ENCODE data around the gene PRSS8. TPM values are rescaled to one million over a fixed set of nuclear protein-coding genes. Genes with fewer than 3 reads are reported as not detected.
A peak's percentile ranks its signal among the peaks of the same experiment; 100 is the strongest.
"Not testable (repeated sequence)": the region's sequence is repeated elsewhere in the genome, so short reads cannot be mapped to it uniquely, and the experiment has no call there.

The PRSS8 gene
- not detected in 2 replicates for total RNA-seq

- intact Hi-C loops (cut with micrococcal nuclease): no loop called here
- no peak within 1 kb of the TSS for H3K4me3 Mint-ChIP-seq
Measured at GRCh38 chr16:31135535-31136286, at the start of gene PRSS8. Gene PRSS8, minus strand, starts transcription at chr16:31135727. Its CDS starts 229 bp downstream, at chr16:31135498.

DNA sequence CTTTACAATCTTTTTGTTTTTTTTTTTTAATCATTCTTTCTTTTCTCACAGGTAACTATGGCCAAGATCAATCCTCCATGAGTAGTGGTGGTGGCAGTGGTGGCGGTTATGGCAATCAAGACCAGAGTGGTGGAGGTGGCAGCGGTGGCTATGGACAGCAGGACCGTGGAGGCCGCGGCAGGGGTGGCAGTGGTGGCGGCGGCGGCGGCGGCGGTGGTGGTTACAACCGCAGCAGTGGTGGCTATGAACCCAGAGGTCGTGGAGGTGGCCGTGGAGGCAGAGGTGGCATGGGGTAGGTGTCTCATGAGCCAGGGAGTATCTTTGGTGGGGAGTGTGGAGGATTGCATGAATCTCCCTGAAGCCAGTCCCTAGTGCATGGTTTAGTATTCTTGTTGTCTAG lies 49.4 kb upstream of the PRSS8 start:
- Mint-ChIP-seq H3K4me1 (ENCODE audit: low read depth) (peaks cover 82% of the 10 kb centered on the region), H3K36me3 (ENCODE audit: low read depth) (peaks cover 88% of the 10 kb centered on the region), H3K9me3 (no peaks in the 10 kb centered on the region), H3K27me3 (ENCODE audit: insufficient read depth) (no peaks in the 10 kb centered on the region), H3K27ac (peak overlapping the region; percentile 77), H3K4me3 (peak overlapping the region; percentile 10)
- intact Hi-C loops (cut with micrococcal nuclease): loop anchor here (5.0 kb wide), 1 partner anchor 82 kb away; no protein-coding TSS in a partner anchor
- no peak for DNase-seq (ENCODE audit: low spot score)

More at GRCh38 chr16:31135535-31136286, at the start of gene PRSS8:
- DNase-seq (ENCODE audit: low spot score): no peak
- Mint-ChIP-seq H3K27ac (no peak within 1 kb of the TSS), H3K4me1 (ENCODE audit: low read depth) (no peaks in the 10 kb centered on the region), H3K9me3 (no peaks in the 10 kb centered on the region), H3K36me3 (ENCODE audit: low read depth) (peaks cover 7% of the 10 kb centered on the region), H3K27me3 (ENCODE audit: insufficient read depth) (no peaks in the 10 kb centered on the region)

GRCh38 chr16:31183432-31184428 lies 48.2 kb upstream of the PRSS8 start:
- Mint-ChIP-seq H3K4me1 (ENCODE audit: low read depth) (peaks cover 76% of the 10 kb centered on the region), H3K27me3 (ENCODE audit: insufficient read depth) (no peaks in the 10 kb centered on the region)
- DNase-seq (ENCODE audit: low spot score): no peak

GRCh38 chr16:31182391-31182790 lies 46.9 kb upstream of the PRSS8 start:
- H3K4me1 Mint-ChIP-seq (ENCODE audit: low read depth): peaks cover 71% of the 10 kb centered on the region
- intact Hi-C loops (cut with micrococcal nuclease): loop anchor here (5.0 kb wide), 1 partner anchor 85 kb away; no protein-coding TSS in a partner anchor
- no peaks in the 10 kb centered on the region for H3K9me3 Mint-ChIP-seq
- no peak for DNase-seq (ENCODE audit: low spot score)
- peak overlapping the region; percentile 72 for H3K27ac Mint-ChIP-seq
- peak overlapping the region; percentile 98 for H3K4me3 Mint-ChIP-seq
- H3K27me3 Mint-ChIP-seq (ENCODE audit: insufficient read depth): no peaks in the 10 kb centered on the region
- H3K36me3 Mint-ChIP-seq (ENCODE audit: low read depth): peaks cover 64% of the 10 kb centered on the region

More at GRCh38 chr16:31183432-31184428, 48.2 kb upstream of the PRSS8 start:
- H3K27ac Mint-ChIP-seq: peak overlapping the region; percentile 83
- no peaks in the 10 kb centered on the region for H3K9me3 Mint-ChIP-seq
- intact Hi-C loops (cut with micrococcal nuclease): loop anchor here (5.0 kb wide), 1 partner anchor 84 kb away; no protein-coding TSS in a partner anchor
- peak overlapping the region; percentile 98 for H3K4me3 Mint-ChIP-seq
- peaks cover 77% of the 10 kb centered on the region for H3K36me3 Mint-ChIP-seq (ENCODE audit: low read depth)

- Mint-ChIP-seq H3K27ac (peak overlapping the region; percentile 99), H3K4me3 (peak overlapping the region; percentile 98), H3K27me3 (ENCODE audit: insufficient read depth) (no peaks in the 10 kb centered on the region), H3K4me1 (ENCODE audit: low read depth) (peaks cover 67% of the 10 kb centered on the region), H3K36me3 (ENCODE audit: low read depth) (peaks cover 52% of the 10 kb centered on the region), H3K9me3 (no peaks in the 10 kb centered on the region)
- intact Hi-C loops (cut with micrococcal nuclease): loop anchor here (1.0 to 5.0 kb wide), 4 partner anchors 19 to 688 kb away; partner anchors contain the start of gene ZNF843
- no peak for DNase-seq (ENCODE audit: low spot score)
Measured at GRCh38 chr16:31181102-31181830, 45.7 kb upstream of the PRSS8 start.

DNA sequence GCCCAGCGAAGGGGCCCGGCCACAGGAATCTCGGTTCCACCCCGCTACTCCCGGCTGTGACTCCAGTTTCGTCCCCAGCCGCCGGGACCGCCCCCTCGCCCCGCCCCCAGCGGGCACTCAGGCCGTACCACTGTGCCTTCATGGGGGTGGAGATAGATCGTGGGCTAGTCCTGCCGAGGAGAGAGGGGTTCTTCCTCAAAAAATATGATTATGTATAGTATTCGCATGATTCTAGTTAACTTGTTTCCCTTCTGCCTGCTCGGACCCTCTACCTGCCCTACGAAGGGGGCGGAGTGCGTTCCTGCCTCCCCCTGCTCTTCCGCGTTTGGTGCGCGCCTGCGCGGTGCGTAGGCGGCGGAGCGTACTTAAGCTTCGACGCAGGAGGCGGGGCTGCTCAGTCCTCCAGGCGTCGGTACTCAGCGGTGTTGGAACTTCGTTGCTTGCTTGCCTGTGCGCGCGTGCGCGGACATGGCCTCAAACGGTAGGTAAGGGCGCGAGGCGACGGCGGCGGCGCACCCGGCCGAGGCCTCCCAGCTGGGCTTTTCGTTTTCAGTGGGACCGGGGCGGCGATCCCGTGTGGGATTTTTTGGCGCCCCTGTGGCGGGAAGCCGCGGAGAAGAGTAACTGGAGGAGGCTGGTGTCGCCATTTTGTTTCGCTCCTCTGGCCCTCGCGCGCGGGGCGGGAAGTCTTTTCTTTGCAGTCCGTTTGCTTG lies 44.4 kb upstream of the PRSS8 start, which contains the start of gene FUS:
Gene FUS (plus strand): TSS at position 393 of the 713 bp plus-strand sequence. CDS start 76 bp downstream, at position 469.
- intact Hi-C loops (cut with micrococcal nuclease): loop anchor here (1.0 to 5.0 kb wide), 13 partner anchors 38 to 697 kb away; partner anchors contain the start of genes ARMC5, BCKDK, ITGAX and KAT8
- peak; percentile 88 for DNase-seq (ENCODE audit: low spot score)
- peak within 1 kb of the TSS; percentile 99 for H3K27ac Mint-ChIP-seq
- H3K36me3 Mint-ChIP-seq (ENCODE audit: low read depth): peaks cover 40% of the 10 kb centered on the region
- H3K9me3 Mint-ChIP-seq: no peaks in the 10 kb centered on the region
- H3K4me1 Mint-ChIP-seq (ENCODE audit: low read depth): peaks cover 54% of the 10 kb centered on the region
- no peaks in the 10 kb centered on the region for H3K27me3 Mint-ChIP-seq (ENCODE audit: insufficient read depth)
- H3K4me3 Mint-ChIP-seq: peak within 1 kb of the TSS; percentile 98

- no peaks in the 10 kb centered on the region for H3K9me3 Mint-ChIP-seq
- no peaks in the 10 kb centered on the region for H3K27me3 Mint-ChIP-seq (ENCODE audit: insufficient read depth)
- peak overlapping the region; percentile 99 for H3K27ac Mint-ChIP-seq
- peaks cover 36% of the 10 kb centered on the region for H3K36me3 Mint-ChIP-seq (ENCODE audit: low read depth)
- intact Hi-C loops (cut with micrococcal nuclease): loop anchor here (1.0 to 5.0 kb wide), 6 partner anchors 37 to 698 kb away; partner anchors contain the start of genes BCKDK, ITGAX and STX4
- H3K4me3 Mint-ChIP-seq: peak overlapping the region; percentile 98
- peaks cover 49% of the 10 kb centered on the region for H3K4me1 Mint-ChIP-seq (ENCODE audit: low read depth)
- DNase-seq (ENCODE audit: low spot score): no peak
Measured at GRCh38 chr16:31179219-31179746, 43.8 kb upstream of the PRSS8 start.

- Mint-ChIP-seq H3K9me3 (no peaks in the 10 kb centered on the region), H3K4me3 (peak overlapping the region; percentile 51), H3K27me3 (ENCODE audit: insufficient read depth) (no peaks in the 10 kb centered on the region), H3K27ac (peak overlapping the region; percentile 80), H3K36me3 (ENCODE audit: low read depth) (peaks cover 16% of the 10 kb centered on the region), H3K4me1 (ENCODE audit: low read depth) (peaks cover 29% of the 10 kb centered on the region)
- intact Hi-C loops (cut with micrococcal nuclease): loop anchor here (5.0 kb wide), 1 partner anchor 245 kb away; no protein-coding TSS in a partner anchor
- peak; percentile 40 for DNase-seq (ENCODE audit: low spot score)
Measured at GRCh38 chr16:31177136-31177535, 41.6 kb upstream of the PRSS8 start.

- H3K27ac Mint-ChIP-seq; intact Hi-C loops (cut with micrococcal nuclease); H3K4me3 Mint-ChIP-seq: not testable (repeated sequence)
Measured at GRCh38 chr16:31170048-31170447, 34.5 kb upstream of the PRSS8 start.

GRCh38 chr16:31168848-31169247 lies 33.3 kb upstream of the PRSS8 start:
- H3K4me1 Mint-ChIP-seq (ENCODE audit: low read depth): no peaks in the 10 kb centered on the region
- DNase-seq (ENCODE audit: low spot score): no peak
- no peaks in the 10 kb centered on the region for H3K36me3 Mint-ChIP-seq (ENCODE audit: low read depth)
- peaks cover 2% of the 10 kb centered on the region for H3K27me3 Mint-ChIP-seq (ENCODE audit: insufficient read depth)
- H3K27ac Mint-ChIP-seq: no peak overlapping the region
- intact Hi-C loops (cut with micrococcal nuclease): no loop called here
- H3K4me3 Mint-ChIP-seq: no peak overlapping the region
- no peaks in the 10 kb centered on the region for H3K9me3 Mint-ChIP-seq

More at GRCh38 chr16:31170048-31170447, 34.5 kb upstream of the PRSS8 start:
- DNase-seq (ENCODE audit: low spot score); H3K27me3 Mint-ChIP-seq (ENCODE audit: insufficient read depth); H3K4me1 Mint-ChIP-seq (ENCODE audit: low read depth); H3K36me3 Mint-ChIP-seq (ENCODE audit: low read depth); H3K9me3 Mint-ChIP-seq: not testable (repeated sequence)

DNA sequence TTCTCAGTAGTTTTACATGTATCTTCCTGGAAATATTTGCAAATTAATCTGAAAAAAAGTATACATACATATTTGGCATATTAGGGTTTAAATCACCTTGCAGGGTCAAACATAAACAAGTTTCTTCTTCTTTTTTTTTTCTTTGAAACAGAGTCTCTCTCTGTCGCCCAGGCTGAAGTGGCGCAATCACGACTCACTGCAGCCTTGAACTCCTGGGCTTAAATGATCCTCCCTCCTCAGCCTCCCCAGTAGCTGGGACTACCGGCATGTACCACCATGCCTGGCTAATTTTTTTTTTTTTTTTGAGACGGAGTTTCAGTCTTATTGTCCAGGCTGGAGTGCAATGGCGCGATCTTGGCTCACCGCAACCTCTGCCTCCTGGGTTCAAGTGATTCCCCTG lies 31.8 kb upstream of the PRSS8 start:
- no peak overlapping the region for H3K4me3 Mint-ChIP-seq
- intact Hi-C loops (cut with micrococcal nuclease): no loop called here
- no peaks in the 10 kb centered on the region for H3K36me3 Mint-ChIP-seq (ENCODE audit: low read depth)
- no peaks in the 10 kb centered on the region for H3K9me3 Mint-ChIP-seq
- H3K4me1 Mint-ChIP-seq (ENCODE audit: low read depth): no peaks in the 10 kb centered on the region
- no peak overlapping the region for H3K27ac Mint-ChIP-seq
- peaks cover 2% of the 10 kb centered on the region for H3K27me3 Mint-ChIP-seq (ENCODE audit: insufficient read depth)
- DNase-seq (ENCODE audit: low spot score): no peak
